Activated CD4-positive, CD25-positive, alpha-beta regulatory T cell treated with anti-CD3 and anti-CD28 coated beads, Interleukin-2, amount 50 U/mL, for 72 hours (primary cell): ENCODE measurements around the gene CNRIP1.
"Not testable (repeated sequence)": the region's sequence is repeated elsewhere in the genome, so short reads cannot be mapped to it uniquely, and the experiment has no call there.

Experiments used
- DNase-seq: peaks from one replicate; pipeline ENCODE4 v3.0.0; 2021

CNRIP1 gene

DNA sequence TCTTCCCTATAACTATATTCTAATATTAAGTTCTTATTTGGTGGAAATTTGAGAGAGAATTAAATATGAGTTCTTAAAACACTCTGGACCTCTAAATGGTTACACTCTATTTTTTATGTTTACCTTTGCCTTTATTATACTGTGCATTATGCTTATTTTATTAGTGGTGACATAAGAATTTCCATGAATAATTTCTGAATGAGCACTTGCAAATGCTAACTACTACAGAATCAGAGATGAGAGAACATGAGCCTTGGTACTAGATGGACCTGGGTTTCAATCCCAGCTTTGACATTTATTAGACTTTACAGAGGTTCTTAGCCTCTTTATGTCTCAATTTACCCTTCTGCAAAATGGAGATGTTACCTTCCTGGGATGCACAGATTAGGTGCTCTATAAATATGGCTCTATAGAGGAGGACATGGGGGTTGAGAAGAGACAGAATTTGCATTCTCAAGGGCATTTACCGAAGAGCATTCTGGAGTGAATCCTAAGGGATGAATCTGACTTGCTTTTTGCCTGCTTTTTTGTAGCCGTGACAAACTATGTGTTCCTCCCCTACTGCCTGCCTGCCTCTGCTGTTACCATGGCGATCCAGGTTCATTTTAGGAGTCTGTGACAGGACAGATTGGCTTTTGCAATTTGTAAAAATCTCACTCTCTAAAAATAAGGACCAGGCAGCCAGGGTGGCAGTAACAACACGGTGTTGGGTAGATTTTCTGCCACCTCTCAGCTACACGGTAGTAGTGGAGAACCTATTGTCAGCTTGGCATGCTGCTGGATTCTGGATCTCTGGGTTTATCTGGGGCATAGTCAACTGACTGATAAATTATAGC, 20.7 kb upstream of the CNRIP1 start:
- DNase-seq = no peak

DNA sequence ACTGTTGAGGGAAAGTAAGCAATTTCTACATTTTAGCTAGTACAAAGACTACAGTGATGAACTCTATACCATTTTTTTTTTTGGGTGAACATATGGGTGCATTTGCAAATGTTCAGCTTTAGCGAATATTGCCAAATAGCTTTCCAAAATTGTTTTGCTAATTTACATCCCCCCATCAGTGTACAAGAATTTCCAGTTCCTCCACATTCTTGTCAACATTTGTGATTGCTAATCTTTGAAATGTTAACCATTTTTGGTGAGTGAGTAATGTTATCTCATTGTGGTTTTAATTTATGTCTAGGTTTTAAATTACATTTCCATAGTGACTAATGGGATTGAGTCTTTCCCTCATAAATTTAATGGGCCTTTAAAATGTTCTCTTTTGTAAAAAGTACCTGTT, 16.4 kb upstream of the CNRIP1 start:
- DNase-seq = no peak

DNA sequence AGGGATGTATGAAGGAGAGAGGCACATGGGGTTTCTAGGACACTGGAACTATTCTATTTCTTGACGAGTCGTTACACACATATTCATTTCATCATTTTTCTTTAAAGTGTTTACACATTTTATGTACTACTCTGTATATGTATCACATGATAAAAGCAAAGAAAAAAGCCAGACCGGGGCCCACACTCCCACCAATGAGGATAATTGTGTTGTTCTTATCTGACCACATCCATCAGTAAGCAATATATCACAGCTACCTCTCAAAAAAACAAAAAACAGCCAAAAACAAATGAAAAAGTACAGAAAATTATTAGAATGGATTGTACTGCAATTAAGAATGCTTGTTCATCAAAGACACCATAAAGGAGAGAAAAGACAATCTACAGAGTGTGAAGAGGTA, 14.2 kb upstream of the CNRIP1 start:
- DNase-seq = no peak

DNA sequence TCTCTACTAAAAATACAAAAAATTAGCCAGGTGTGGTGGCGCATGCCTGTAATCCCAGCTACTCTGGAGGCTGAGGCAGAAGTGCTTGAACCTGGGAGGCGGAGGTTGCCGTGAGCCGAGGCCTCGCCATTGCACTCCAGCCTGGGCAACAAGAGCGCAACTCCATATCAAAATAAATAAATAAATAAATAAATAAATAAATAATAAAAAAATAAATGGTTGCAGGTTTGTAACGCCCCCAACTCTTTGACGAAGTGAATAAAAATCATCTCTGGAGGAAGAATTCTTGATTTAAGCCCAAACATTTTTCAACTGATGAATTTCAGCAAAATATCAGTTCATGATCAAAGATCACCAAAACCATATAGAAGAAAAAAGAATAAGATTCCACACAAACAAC, 13.3 kb upstream of the CNRIP1 start:
- DNase-seq = no peak

DNA sequence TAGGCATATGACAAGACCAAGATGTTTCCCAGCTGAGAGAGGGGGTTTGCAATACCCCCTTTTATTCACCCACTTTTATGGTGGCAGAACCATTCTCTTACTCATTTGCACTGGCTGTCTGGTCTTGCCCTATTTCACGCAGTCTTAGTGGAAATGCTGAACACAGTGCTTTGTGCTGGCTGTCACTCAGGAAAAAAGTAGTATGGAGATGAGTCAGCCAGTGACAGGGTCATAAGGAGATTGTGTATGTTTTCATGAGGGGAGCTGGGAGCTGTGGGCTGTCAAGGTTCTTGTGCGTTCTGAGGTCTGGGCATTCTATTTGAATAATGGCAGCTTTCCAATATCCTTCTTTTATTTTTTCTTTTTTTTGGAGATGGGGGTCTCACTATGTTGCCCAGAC, 10.9 kb upstream of the CNRIP1 start:
- DNase-seq = no peak

DNA sequence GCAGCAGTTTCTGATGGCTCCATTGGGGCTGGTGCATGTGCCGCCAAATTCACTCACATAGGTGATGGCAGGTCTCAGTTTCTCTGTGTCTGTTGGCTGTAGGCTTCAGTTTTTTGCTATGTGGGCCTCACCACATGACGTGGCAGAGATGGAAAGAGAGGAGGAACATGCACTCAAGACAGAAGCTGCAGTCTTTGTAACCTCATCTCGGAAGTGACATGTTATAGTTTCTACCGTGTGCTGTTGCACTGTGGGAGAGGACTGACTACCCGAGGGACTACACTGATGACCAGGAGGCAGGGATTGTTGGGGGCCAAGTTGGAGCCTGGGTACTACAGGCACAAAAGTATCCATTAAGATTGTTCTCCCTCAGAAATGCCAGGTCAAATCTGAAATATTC, 9.2 kb upstream of the CNRIP1 start:
- DNase-seq = no peak

DNA sequence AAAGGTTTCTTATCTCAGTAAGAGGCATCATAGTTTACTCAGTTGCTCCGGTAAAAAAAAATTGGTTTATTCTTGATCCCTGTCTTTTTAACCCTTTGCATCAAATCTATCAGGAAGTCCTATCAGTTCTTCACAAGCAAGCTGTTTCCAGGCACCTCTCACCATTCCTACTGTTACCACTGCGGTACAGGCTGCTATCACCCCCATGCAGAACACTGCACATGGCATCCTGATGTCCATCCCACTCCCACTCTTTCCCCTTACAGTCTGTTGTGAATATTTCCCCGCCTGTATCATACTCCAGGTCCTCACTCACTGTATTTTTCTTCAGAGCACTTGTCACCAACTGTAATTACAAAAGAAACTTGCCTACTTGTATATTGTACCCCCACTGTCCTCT, 5.3 kb upstream of the CNRIP1 start:
- no peak for DNase-seq

DNA sequence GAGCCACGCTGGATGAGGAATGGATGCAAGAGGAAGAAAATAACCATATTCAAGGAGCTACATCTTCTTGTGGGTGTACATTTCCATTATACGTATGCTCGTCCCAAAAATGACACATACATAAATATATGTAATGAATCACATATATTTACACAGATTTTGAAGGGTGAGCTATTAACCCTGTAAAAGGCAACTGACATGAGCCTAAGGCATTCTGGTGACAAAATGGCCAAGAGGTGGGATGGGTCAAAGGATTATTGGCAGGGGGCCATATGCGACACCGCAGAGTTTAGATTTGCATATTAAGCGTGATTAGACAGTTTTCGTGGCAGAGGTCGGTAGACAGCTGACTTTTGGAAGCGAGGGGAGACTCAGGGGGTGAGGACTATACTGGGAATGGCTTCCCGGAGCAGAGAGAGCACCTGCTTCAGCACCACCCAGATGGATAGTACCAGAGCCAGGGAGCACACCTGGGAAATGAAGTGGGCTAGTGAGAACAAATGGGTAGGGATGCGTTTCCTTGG, 431 bp upstream of the CNRIP1 start:
- no peak for DNase-seq

DNA sequence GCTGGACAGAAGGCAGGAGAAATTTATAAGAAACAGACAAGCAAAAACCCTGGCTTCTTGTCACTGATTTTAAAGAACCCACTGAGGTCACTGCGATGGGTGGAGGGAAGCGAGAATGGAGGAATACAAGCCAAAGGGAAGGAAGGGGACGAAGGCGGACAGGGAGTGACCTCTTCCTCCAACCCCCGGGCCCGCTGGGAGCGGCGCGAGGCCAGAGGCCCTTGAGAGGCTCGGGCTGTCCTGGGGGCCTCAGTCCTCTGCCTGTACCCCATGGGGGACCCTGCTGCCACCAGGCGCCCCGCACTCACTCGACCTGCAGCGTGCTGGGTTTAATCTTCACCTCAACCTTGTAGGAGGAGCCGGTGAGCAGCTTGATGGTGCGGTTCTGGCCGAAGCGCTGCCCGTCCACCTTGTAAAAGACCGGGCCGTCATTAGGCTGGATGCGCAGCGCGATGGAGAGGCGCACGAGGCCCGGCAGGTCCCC, 793 bp downstream of the CNRIP1 start:
- DNase-seq = no peak

DNA sequence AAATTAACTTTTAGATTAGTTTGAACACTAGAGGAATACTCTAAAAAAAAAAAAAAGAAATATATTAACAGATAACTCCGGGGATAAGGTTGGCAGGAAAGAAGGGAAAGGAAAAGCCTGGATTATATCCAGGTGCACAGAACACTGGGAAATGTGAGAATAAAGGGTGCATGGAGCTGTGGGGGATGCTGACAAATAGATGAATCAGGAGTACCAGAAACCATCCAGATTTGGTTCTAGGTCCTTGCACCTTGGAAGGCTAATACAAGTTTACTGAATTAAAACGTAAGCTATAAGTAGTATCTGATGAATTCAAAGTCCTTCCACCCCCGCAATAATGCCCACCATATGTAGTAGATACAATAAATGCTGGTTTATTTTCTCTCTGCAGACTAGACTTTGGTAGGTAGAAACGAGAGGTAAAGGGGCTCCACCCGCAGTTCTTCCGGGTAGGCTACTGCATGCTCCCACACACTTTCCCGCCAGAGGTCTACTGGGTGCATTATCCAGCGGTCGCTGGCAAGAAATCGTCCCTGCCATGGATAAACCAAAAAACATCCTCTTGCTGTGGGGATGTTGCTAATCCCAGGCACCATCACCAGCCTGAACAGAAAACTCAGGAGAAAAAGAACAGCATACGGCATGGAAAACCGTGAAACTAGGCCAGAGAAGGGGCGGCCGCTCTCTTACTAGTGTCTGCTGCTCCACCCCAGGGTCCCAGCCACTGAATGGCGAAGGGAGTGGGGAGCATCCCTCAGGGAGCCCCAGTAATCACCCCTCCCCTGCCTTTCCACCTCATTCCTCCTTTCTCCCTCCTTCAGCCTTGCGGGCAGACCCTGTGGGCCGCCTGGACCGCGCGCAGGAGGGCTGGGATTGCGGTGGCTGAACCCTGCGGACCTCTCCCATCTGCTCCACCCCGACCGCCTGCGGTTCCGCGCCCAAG, 1.5 kb downstream of the CNRIP1 start:
- no peak for DNase-seq

DNA sequence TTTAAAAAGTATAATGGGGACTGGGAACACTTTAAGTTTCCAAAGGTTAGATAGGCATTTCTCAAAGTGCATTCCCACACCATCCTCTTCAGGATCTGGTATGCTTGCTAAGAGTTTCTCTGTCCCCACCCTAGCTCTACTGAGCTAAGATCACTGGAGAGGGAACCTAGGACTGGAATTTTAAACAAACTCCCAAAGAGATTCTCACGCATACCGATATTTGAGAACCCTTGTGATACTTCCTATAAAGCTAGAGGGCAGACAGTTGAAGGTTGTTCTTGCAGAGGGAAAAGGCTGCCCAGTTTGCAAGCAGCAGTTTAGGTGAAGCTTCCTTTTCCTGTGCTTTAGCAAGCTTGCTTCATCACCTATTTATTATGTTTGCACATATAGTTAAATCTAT, 3.6 kb downstream of the CNRIP1 start:
- no peak for DNase-seq

DNA sequence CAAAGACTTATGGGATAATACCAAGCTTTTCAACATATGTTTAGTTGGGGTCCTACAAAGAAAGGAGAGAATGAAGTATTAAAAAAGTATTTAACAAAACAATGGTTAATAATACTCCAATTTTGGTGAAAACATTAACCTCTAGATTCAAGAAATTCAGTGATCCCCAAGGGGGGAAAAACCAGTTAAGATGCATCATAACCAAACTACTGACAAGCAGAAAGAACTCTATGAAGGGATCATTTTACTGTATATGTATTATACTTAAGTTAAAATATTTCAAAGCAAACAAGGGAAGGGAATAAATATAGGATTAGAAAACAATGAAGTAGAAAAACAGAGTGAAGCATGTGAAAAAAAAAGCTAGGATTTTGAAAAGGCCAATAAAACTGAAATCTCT, 8.7 kb downstream of the CNRIP1 start:
- DNase-seq = no peak

DNA sequence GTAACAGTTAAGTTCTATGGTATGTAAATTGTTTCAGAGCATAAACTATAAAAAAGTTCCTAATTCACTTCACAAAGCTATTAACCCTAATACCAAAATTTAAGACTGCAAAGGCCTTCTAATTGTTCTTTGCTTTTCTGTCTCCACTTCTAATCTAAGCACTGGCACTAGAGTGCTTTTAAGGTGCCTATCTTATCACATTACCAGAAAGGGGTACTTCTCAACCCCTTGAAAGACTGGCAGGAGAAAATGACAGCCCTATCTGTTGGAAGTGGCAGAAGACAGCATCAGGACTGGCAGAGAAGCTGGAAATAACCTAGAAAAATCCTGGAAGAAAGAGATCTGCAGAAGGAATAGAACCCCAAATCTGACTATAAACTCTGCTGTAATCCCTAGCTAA, 10.3 kb downstream of the CNRIP1 start:
- DNase-seq = no peak

DNA sequence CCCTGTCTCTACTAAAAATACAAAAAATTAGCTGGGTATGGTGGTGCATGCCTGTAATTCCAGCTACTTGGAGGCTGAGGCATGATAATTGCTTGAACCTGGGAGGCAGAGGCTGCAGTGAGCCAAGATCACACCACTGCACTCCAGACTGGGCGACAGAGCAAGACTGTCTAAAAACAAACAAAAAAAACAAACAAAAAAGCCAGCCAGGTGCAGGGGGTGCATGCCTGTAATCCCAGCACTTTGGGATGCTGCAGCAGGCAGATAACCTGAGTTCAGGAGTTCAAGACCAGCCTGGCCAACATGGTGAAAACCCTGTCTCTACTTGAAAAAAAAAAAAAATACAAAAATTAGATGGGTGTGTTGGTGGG, 15.9 kb downstream of the CNRIP1 start:
- not testable (repeated sequence) for DNase-seq

DNA sequence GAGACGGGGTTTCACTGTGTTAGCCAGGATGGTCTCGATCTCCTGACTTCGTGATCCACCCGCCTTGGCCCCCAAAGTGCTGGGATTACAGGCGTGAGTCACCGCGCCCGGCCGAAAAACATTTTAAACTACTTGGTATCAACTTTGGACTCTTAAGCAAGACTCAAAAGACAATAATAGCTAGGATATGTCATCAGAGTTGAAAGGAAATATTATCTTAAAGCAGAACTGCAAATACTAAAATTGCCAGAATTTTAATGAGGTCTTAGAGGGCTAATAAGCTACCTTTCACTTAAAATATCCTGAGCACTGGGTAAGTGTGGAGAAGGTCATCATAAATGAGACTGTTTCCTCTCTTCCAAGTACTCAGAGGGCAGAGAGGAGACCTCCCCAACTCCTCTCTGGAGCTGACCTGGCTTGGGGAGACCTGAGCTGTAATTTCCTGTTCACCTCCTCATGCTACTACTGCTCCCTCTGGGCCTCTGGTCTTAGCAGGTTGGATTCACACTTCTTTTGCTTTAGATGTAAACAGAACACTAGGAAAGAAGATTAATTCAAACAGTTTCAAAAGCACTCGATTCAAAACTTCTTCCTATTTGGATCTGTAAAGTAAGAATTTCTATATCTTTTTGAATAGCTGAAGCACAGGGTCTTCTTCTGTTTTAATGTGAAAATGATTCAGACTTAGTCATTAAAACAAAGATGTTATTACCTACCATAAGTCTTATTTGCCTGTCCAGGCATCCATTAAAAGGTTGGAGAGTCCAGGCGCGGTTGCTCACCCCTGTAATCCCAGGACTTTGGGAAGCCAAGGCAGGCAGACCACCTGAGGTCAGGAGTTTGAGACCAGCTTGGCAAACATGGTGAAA, 16.5 kb downstream of the CNRIP1 start:
- DNase-seq = no peak

DNA sequence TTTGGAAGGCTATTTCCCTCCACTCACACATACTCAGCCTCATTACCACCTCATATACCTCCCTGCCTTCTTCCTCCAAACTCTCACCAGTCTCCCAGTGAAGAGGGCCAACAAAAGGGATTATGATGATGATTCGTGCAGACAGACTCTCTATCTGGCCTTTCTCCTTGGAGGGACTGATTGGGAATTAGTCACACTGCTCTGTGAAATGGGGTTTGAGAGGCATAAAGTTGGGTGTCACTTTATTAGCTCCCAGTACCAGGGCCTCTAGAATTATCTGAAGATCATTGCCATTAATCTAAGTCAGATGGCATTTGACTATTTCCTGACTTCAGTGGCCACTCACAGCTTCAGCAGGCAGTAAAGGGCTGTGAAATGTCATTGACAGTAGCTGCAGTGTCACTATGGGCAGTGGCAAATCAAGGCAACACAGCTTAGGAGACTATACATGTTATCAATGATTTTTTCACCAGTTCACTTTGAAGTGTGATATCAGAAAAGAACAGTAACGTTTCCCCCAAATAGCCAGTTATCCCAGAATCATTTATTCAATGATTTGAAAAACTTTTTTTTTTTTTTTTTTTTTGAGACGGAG, 17.4 kb downstream of the CNRIP1 start:
- DNase-seq = no peak

DNA sequence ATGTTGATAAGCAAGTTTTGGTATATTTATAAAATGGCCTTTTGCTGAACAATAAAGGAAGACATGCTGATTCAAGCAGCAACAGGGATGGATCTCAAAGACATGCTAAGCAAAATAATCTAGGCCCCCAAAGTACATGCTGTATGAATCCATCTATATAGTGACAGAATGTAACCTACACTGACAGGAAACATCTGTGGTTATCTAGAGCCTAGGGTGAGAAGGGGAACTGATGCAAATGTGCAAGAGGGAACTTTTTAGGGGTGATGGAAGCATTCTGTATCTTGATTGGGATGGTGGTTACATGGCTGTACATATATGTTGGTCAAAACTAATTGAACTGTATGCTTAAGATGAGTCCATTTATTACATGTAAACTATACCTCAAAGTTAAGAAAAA, 24.2 kb downstream of the CNRIP1 start:
- DNase-seq = no peak

DNA sequence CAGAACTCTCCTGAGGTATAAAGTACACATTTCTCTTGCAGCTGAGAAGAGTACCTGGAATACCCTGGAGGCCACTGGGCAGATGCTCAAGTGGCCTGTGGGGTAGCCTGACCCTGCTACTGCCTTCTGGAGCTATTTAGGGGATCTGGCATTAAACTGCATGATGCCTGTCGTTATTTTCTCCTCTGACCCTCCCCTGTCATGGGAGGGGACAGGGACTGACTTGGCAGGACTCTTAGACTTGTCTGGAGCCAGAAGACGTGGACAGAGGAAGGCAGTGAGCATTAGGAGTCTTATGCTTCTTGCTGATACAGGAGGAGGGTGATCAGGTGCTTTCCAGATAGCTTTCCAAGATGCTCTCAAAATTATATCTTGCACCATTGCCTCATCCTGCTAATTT, 24.8 kb downstream of the CNRIP1 start:
- no peak for DNase-seq

DNA sequence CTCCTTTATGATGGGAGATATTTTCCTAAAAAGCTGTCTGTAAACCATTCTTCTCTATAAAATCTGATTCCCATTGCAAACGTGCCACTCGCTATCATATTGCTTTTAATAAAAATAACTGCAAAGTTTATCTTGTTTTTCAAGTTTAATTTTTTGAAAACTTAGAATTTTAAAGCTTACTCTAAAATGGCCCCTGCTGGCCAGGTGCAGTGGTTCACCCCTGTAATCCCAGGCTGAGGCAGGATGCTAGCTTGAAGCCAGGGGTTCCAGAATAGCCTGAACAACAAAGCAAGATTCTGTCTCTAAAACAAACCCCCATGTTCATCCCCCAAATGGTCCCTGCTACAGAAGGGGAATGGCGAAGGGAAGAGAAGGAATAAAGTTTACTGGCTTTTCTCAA, 25.6 kb downstream of the CNRIP1 start:
- no peak for DNase-seq

DNA sequence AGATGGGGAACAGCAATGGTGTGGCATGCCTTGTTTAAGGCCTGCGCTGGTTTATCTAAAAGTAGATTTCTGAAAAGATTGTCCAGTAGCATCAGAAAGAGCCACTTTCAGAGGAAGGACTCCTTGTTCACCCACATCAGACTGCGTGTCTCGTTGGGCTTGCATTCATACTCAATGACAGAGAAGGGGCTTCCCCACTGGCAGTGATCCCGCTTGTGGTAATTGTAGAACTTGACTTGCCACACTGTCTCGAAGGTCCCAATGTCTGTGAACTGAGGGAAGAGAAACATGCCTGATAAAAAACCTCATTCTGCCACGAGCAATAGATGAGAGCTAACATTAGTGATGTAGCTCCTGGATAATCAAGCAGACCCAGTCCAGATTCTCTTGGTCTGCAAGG, 26.0 kb downstream of the CNRIP1 start:
- no peak for DNase-seq

DNA sequence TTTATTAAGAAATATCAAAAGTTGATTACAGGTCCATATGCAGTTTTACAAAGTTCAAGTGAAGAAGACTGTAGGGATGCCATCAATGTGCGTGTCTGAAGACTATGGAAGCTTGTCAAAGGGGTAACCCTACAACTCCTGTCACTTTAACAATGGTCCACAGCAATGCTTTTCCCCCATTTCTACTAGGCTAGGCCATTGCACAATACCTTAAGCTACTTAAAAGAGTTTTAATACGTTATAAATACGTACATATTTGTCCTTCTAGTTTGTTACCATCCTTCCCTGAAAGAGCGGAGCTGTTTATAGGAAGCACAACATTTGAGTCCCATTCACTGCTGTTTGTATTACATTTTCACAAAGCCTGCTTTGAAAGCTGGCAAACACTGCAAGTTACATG, 26.7 kb downstream of the CNRIP1 start:
- no peak for DNase-seq

DNA sequence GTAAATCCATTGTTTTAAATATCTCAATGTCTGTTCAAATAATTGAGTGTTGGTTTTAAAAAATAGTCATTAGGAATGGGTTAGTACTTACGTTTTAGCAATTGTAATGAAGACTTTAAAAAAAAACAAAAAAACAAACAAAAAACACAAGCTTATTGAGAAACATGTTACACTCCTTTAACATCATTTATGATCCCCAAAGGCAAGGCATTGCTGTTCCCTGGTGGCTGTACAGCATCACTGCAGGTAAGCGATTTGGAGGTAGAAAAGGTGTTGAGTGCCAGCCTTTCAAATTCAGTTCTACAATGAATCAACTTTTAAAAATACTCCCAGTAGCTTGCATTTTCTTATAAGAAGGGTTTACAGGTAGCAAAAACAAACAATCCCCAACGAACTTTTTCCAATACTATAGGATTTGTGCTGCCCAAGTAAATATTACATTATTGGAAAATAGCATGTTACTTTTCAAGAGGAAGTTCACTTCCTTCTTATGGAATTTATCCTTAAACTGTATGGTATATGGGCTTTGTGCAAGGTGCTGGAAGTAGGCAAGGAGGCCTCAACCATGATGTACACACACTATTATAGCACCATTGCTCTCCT, 27.5 kb downstream of the CNRIP1 start:
- no peak for DNase-seq
